SK-N-SH (cell line): ENCODE results near the gene MAGI2. TPM values are rescaled to one million over a fixed set of nuclear protein-coding genes. Genes with fewer than 3 reads are reported as not detected.

Experiments
- CTCF ChIA-PET: fragments of 300-600, 350-600 bp; formaldehyde crosslinking; extraction: SDS; loops from one replicate; lab custom pipeline; 2021; lab: Yijun Ruan, JAX
- POLR2A ChIA-PET: fragments of 350-600 bp; sonication (Branson Sonifier 250); formaldehyde crosslinking; extraction: SDS; loops from one replicate; lab custom pipeline; 2020; ENCODE audit warnings: antibody characterized with exemption, inconsistent platforms; lab: Yijun Ruan, JAX
- DNase-seq: peaks from one replicate; pipeline ENCODE4 v3.0.0; 2012
- H2AFZ ChIP-seq: fragments of 200-600 bp; sonication (generic); 2 replicates; pipeline ENCODE4 v1.8.1; 2016; ENCODE audit warnings: antibody characterized with exemption, mild to moderate bottlenecking, low read depth
- H3F3A ChIP-seq: fragments of 200-600 bp; sonication (generic); replicated peaks from 2 replicates; pipeline ENCODE3; 2016; ENCODE audit warnings: antibody characterized with exemption, mild to moderate bottlenecking; ENCODE audit not compliant: insufficient read depth
- H3K27ac ChIP-seq, 2 experiments: fragments of 200-500 bp in 1 of 2; fragments of 200-600 bp in 1 of 2; sonication (Bioruptor generic) in 1 of 2; sonication (generic), shearing (Covaris generic) in 1 of 2; 2 replicates each; pipeline versions ENCODE4 v1.5.1 to v1.6.1; 2014 to 2016; ENCODE audit warnings: low read depth in 2 of 2, inconsistent platforms in 1 of 2, low read length in 1 of 2, mild to moderate bottlenecking in 1 of 2, mixed read lengths in 1 of 2
- H3K27me3 ChIP-seq: fragments of 200-600 bp; sonication (generic), shearing (Covaris generic); 2 replicates; pipeline ENCODE4 v1.6.1; 2016; ENCODE audit warnings: mixed run types; ENCODE audit not compliant: insufficient read depth
- H3K36me3 ChIP-seq, 2 experiments: fragments of 200-500 bp in 1 of 2; fragments of 200-600 bp in 1 of 2; sonication (Bioruptor generic) in 1 of 2; sonication (generic) in 1 of 2; replicated peaks in 1 of 2; 2 replicates each; pipeline versions ENCODE3 to v1.5.1; 2014 to 2016; ENCODE audit warnings: low read length in 1 of 2, mild to moderate bottlenecking in 1 of 2; ENCODE audit not compliant: insufficient read depth in 2 of 2, control insufficient read depth in 1 of 2
- H3K4me1 ChIP-seq, 2 experiments: fragments of 200-500 bp in 1 of 2; fragments of 200-600 bp in 1 of 2; sonication (Bioruptor generic) in 1 of 2; sonication (generic), shearing (Covaris generic) in 1 of 2; 2 replicates each; pipeline versions ENCODE4 v1.5.1 to v1.6.1; 2014 to 2016; ENCODE audit warnings: low read depth in 1 of 2, low read length in 1 of 2, mixed run types in 1 of 2; ENCODE audit not compliant: insufficient read depth in 2 of 2, control insufficient read depth in 1 of 2
- H3K4me2 ChIP-seq: fragments of 200-600 bp; sonication (generic), shearing (Covaris generic); 2 replicates; pipeline ENCODE4 v1.6.1; 2017; ENCODE audit warnings: mixed run types
- H3K4me3 ChIP-seq, 2 experiments: fragments of 200-500 bp in 1 of 2; fragments of 200-600 bp in 1 of 2; sonication (Bioruptor generic) in 1 of 2; sonication (generic), shearing (Covaris generic) in 1 of 2; 2 replicates each; pipeline versions ENCODE4 v1.5.1 to v1.8.1; 2014 to 2016; ENCODE audit warnings: low read depth in 2 of 2, inconsistent platforms in 1 of 2, low read length in 1 of 2, mild to moderate bottlenecking in 1 of 2, mixed read lengths in 1 of 2, moderate library complexity in 1 of 2
- H3K79me2 ChIP-seq: fragments of 200-600 bp; sonication (generic); 2 replicates; pipeline ENCODE4 v1.8.1; 2017; ENCODE audit warnings: mild to moderate bottlenecking; ENCODE audit not compliant: insufficient read depth
- H3K9ac ChIP-seq: fragments of 200-600 bp; sonication (generic); 2 replicates; pipeline ENCODE4 v1.6.1; 2017; ENCODE audit warnings: mixed run types
- H3K9me2 ChIP-seq: fragments of 200-600 bp; sonication (generic); 2 replicates; pipeline ENCODE4 v1.6.1; 2017; ENCODE audit warnings: mixed run types
- H3K9me3 ChIP-seq: fragments of 200-600 bp; sonication (generic); 2 replicates; pipeline ENCODE4 v1.6.1; 2017; ENCODE audit warnings: mixed run types, mild to moderate bottlenecking, moderate library complexity
- H4K20me1 ChIP-seq: fragments of 200-600 bp; sonication (generic); 2 replicates; pipeline ENCODE4 v1.6.1; 2017; ENCODE audit warnings: mild to moderate bottlenecking, mixed run types; ENCODE audit not compliant: insufficient read depth
- ELF1 ChIP-seq: IDR thresholded peaks from 2 replicates; pipeline ENCODE4 v1.4.0; 2012
- EZH2phosphoT487 ChIP-seq: fragments of 200-600 bp; sonication (generic); IDR thresholded peaks from 2 replicates; pipeline ENCODE4 v1.6.1; 2017; ENCODE audit warnings: low read depth, mixed run types, mild to moderate bottlenecking, antibody characterized with exemption, moderate library complexity, borderline replicate concordance
- FOSL2 ChIP-seq: IDR thresholded peaks from 2 replicates; pipeline ENCODE4 v1.4.0; 2012; ENCODE audit warnings: low read depth, mild to moderate bottlenecking, moderate library complexity, borderline replicate concordance
- FOXJ3 ChIP-seq: sonication (generic); formaldehyde crosslinking; IDR thresholded peaks from 2 replicates; pipeline ENCODE4 v1.5.1; 2020; ENCODE audit warnings: mild to moderate bottlenecking, missing genetic modification reagents
- FOXM1 ChIP-seq: IDR thresholded peaks from 2 replicates; pipeline ENCODE4 v1.4.0; 2012; ENCODE audit warnings: low read depth, mild to moderate bottlenecking
- GABPA ChIP-seq: IDR thresholded peaks from 2 replicates; pipeline ENCODE4 v1.4.0; 2012; ENCODE audit warnings: low read depth, mild to moderate bottlenecking
- JUND ChIP-seq: IDR thresholded peaks from 2 replicates; pipeline ENCODE4 v1.4.0; 2012
- NFIC ChIP-seq: IDR thresholded peaks from 2 replicates; pipeline ENCODE4 v1.4.0; 2012; ENCODE audit warnings: borderline replicate concordance
- NRF1 ChIP-seq: IDR thresholded peaks from 2 replicates; pipeline ENCODE4 v1.6.1; 2012; ENCODE audit warnings: low read depth, mild to moderate bottlenecking, low read length
- RAD21 ChIP-seq: IDR thresholded peaks from 2 replicates; pipeline ENCODE4 v1.6.1; 2012; ENCODE audit warnings: mild to moderate bottlenecking, low read length
- RCOR1 ChIP-seq: fragments of 150-350 bp; IDR thresholded peaks from 2 replicates; pipeline ENCODE4 v1.6.1; 2017; ENCODE audit warnings: antibody characterized with exemption, low read length
- SMC3 ChIP-seq: IDR thresholded peaks from 2 replicates; pipeline ENCODE4 v1.6.1; 2012; ENCODE audit warnings: low read depth, low read length, improper control_type of control experiment
- TCF12 ChIP-seq: IDR thresholded peaks from 2 replicates; pipeline ENCODE4 v1.4.0; 2012
- WGBS: methylation state at CpG from one replicate; pipeline ENCODE4 v1.1.6; 2017; ENCODE audit warnings: low lambda C conversion rate; 5-methylcytosine and 5-hydroxymethylcytosine counted together
- polyA plus RNA-seq, 3 experiments: library from polyadenylated mRNA; depleted of rRNA; stranded (reverse); fragments of >200 nt; gene quantifications; 2 replicates each; pipeline ENCODE4 v1.2.3, GENCODE V29; 2012
- TF ChIP-seq, protein P1 (sequence below): fragments of 200-600 bp; sonication (generic); IDR thresholded peaks from 2 replicates; pipeline ENCODE4 v1.6.1; 2017; ENCODE audit warnings: antibody characterized with exemption, mild to moderate bottlenecking, moderate library complexity
- TF ChIP-seq, protein P2 (sequence below): IDR thresholded peaks from 2 replicates; pipeline ENCODE4; 2012
- TF ChIP-seq, protein P3 (sequence below): IDR thresholded peaks from 2 replicates; pipeline ENCODE4 v1.4.0; 2012; ENCODE audit warnings: low read depth, borderline replicate concordance
- TF ChIP-seq, protein P4 (sequence below): IDR thresholded peaks from 2 replicates; pipeline ENCODE4 v1.6.1; 2012; ENCODE audit warnings: mild to moderate bottlenecking, low read depth, low read length, moderate library complexity
- TF ChIP-seq, protein P5 (sequence below): fragments of 150-350 bp; IDR thresholded peaks from 2 replicates; pipeline ENCODE4 v1.6.1; 2016; ENCODE audit warnings: mild to moderate bottlenecking, low read depth, low read length

MAGI2 gene
- polyA plus RNA-seq, 1 of the 3 experiments (the other 2 are of a cell fraction) = 1.1 TPM

DNA sequence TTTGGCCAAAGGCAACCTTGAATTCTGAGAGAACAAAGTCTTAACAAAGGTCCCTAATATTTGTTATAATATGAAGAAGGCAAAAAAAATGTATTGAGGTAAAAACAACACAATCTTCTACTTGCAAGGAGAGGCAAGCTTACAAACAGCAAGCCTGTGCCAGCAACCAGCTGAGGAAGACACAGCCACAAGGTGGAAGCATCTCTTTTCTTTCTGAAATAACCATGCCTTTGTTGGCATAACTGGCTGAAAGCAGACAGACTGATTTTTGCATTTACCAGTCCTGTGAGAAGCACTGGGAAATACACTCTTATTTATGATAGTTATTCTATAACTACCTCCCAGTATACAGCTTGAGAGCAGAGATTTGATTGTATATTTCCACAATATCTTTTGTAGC lies 1362.9 kb downstream of the MAGI2 start:
- TF ChIP-seq, protein P1, sequence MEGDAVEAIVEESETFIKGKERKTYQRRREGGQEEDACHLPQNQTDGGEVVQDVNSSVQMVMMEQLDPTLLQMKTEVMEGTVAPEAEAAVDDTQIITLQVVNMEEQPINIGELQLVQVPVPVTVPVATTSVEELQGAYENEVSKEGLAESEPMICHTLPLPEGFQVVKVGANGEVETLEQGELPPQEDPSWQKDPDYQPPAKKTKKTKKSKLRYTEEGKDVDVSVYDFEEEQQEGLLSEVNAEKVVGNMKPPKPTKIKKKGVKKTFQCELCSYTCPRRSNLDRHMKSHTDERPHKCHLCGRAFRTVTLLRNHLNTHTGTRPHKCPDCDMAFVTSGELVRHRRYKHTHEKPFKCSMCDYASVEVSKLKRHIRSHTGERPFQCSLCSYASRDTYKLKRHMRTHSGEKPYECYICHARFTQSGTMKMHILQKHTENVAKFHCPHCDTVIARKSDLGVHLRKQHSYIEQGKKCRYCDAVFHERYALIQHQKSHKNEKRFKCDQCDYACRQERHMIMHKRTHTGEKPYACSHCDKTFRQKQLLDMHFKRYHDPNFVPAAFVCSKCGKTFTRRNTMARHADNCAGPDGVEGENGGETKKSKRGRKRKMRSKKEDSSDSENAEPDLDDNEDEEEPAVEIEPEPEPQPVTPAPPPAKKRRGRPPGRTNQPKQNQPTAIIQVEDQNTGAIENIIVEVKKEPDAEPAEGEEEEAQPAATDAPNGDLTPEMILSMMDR = peak; percentile 60
- TF ChIP-seq FOSL2 (no peak), JUND (no peak), RAD21 (peak; percentile 65), NFIC (no peak), TCF12 (no peak), FOXJ3 (CRISPR knock-in tag) (no peak), SMC3 (peak; percentile 55), ELF1 (no peak), GABPA (no peak), FOXM1 (no peak), NRF1 (no peak)
- TF ChIP-seq, protein P2, sequence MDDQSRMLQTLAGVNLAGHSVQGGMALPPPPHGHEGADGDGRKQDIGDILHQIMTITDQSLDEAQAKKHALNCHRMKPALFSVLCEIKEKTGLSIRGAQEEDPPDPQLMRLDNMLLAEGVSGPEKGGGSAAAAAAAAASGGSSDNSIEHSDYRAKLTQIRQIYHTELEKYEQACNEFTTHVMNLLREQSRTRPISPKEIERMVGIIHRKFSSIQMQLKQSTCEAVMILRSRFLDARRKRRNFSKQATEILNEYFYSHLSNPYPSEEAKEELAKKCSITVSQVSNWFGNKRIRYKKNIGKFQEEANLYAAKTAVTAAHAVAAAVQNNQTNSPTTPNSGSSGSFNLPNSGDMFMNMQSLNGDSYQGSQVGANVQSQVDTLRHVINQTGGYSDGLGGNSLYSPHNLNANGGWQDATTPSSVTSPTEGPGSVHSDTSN = no peak
- TF ChIP-seq, protein P3, sequence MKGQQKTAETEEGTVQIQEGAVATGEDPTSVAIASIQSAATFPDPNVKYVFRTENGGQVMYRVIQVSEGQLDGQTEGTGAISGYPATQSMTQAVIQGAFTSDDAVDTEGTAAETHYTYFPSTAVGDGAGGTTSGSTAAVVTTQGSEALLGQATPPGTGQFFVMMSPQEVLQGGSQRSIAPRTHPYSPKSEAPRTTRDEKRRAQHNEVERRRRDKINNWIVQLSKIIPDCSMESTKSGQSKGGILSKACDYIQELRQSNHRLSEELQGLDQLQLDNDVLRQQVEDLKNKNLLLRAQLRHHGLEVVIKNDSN = no peak
- H3K9me3 ChIP-seq = no peaks in the 10 kb centered on the region
- CTCF ChIA-PET = interaction anchor here (0.8 to 2.3 kb wide), 6 partner anchors 10 to 158 kb away, joined by 3 to 7 read pairs (median 3); no protein-coding TSS in a partner anchor
- H3K4me3 ChIP-seq = no peak overlapping the region
- H2AFZ ChIP-seq = no peak overlapping the region
- H3K27me3 ChIP-seq = no peaks in the 10 kb centered on the region
- no peaks in the 10 kb centered on the region for H3K36me3 ChIP-seq
- H4K20me1 ChIP-seq = no peaks in the 10 kb centered on the region
- no peaks in the 10 kb centered on the region for H3K4me1 ChIP-seq
- no peak for DNase-seq
- no peak overlapping the region for H3K9ac ChIP-seq
- no peaks in the 10 kb centered on the region for H3F3A ChIP-seq
- no peak overlapping the region for H3K27ac ChIP-seq
- no peaks in the 10 kb centered on the region for H3K9me2 ChIP-seq
- H3K4me2 ChIP-seq = no peak overlapping the region
- POLR2A ChIA-PET = no interaction called here
- H3K79me2 ChIP-seq = no peaks in the 10 kb centered on the region

DNA sequence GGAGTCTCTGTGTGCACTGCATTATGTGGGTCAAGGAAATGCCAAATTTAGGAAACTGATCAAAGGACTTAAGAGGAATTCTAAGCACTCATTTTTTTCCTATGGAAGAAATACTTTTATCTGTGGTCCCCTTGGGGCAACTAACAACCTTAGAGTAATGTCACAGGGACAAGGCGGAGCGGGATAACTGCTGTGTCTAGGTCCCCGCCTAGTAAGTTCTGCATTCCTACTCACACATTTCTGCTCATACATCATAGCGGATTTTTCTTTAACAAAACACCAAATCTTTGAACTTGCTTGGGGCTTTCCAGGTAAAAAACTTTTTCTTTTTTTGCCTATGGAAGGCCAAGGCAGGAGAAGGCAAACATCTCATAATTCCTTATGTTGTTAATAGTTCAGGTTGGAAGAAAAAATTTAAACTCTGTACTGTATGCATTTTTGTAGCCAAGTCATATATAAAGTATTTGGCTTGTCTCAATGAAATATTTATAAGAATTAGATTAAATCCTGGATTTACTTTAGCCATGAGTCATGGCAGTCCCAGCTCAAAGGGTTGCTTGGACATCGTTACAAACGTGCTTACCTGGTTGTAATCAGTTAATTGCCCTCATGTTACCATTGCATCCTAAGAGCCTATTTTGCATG lies 1369.9 kb downstream of the MAGI2 start:
- Histone ChIP-seq H3K9me2 (no peaks in the 10 kb centered on the region), H3K36me3 (no peaks in the 10 kb centered on the region), H3K4me3 (no peak overlapping the region), H3K4me1 (peaks cover 9 to 15% of the 10 kb centered on the region in 2 experiments; a peak in 3 of 4 replicates), H4K20me1 (no peaks in the 10 kb centered on the region), H3F3A (peaks cover 5% of the 10 kb centered on the region), H3K27me3 (no peaks in the 10 kb centered on the region), H3K79me2 (no peaks in the 10 kb centered on the region), H3K9me3 (no peaks in the 10 kb centered on the region), H3K4me2 (no peak overlapping the region), H3K9ac (no peak overlapping the region), H3K27ac (peak overlapping the region; percentile 40 to 57; a peak in 3 of 4 replicates), H2AFZ (no peak overlapping the region)
- ChIA-PET CTCF (interaction anchor here (1.3 kb wide), 1 partner anchor 63 kb away, joined by 3 read pairs; no protein-coding TSS in a partner anchor), POLR2A (no interaction called here)
- WGBS = 63% methylated on average over 6 of the region's 6 CpGs
- DNase-seq = no peak
- no peak for TF ChIP-seq ELF1
- TF ChIP-seq JUND = peak; percentile 76
- TF ChIP-seq, protein P4, sequence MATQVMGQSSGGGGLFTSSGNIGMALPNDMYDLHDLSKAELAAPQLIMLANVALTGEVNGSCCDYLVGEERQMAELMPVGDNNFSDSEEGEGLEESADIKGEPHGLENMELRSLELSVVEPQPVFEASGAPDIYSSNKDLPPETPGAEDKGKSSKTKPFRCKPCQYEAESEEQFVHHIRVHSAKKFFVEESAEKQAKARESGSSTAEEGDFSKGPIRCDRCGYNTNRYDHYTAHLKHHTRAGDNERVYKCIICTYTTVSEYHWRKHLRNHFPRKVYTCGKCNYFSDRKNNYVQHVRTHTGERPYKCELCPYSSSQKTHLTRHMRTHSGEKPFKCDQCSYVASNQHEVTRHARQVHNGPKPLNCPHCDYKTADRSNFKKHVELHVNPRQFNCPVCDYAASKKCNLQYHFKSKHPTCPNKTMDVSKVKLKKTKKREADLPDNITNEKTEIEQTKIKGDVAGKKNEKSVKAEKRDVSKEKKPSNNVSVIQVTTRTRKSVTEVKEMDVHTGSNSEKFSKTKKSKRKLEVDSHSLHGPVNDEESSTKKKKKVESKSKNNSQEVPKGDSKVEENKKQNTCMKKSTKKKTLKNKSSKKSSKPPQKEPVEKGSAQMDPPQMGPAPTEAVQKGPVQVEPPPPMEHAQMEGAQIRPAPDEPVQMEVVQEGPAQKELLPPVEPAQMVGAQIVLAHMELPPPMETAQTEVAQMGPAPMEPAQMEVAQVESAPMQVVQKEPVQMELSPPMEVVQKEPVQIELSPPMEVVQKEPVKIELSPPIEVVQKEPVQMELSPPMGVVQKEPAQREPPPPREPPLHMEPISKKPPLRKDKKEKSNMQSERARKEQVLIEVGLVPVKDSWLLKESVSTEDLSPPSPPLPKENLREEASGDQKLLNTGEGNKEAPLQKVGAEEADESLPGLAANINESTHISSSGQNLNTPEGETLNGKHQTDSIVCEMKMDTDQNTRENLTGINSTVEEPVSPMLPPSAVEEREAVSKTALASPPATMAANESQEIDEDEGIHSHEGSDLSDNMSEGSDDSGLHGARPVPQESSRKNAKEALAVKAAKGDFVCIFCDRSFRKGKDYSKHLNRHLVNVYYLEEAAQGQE = no peak
- no peak for TF ChIP-seq EZH2phosphoT487
- TF ChIP-seq FOSL2 = peak; percentile 77
- TF ChIP-seq TCF12 = peak; percentile 38; the same call in 1 of the 2 replicates
- TF ChIP-seq, protein P5, sequence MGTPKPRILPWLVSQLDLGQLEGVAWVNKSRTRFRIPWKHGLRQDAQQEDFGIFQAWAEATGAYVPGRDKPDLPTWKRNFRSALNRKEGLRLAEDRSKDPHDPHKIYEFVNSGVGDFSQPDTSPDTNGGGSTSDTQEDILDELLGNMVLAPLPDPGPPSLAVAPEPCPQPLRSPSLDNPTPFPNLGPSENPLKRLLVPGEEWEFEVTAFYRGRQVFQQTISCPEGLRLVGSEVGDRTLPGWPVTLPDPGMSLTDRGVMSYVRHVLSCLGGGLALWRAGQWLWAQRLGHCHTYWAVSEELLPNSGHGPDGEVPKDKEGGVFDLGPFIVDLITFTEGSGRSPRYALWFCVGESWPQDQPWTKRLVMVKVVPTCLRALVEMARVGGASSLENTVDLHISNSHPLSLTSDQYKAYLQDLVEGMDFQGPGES = no peak
- TF ChIP-seq NRF1 = no peak
- no peak for TF ChIP-seq RCOR1
